Measurements from ENCODE around the gene OXER1.

- TF ChIP-seq CTCF (conservative IDR thresholded peaks at IDR 0.05) (no peak), ZFX (IDR thresholded peaks at IDR 0.05) (no peak)
Measured at GRCh38 chr2:42804338-42804737, 40.4 kb upstream of the OXER1 start.

Data from C4-2B (cell line).